SU-DHL-6 (cell line): ENCODE results near the gene BCKDHB.

Experiments
- H2AFZ ChIP-seq: fragments of 200-600 bp; sonication (generic); 2 replicates; pipeline ENCODE4 v1.6.1; 2014; ENCODE audit warnings: low read depth, mild to moderate bottlenecking, moderate library complexity, mixed read lengths, antibody characterized with exemption, low read length; ENCODE audit not compliant: severe bottlenecking
- H3F3A ChIP-seq: fragments of 200-600 bp; shearing (Covaris generic); 2 replicates; pipeline ENCODE4 v1.6.0; 2016; ENCODE audit warnings: antibody characterized with exemption, mild to moderate bottlenecking; ENCODE audit not compliant: insufficient read depth
- H3K27ac ChIP-seq: fragments of 200-600 bp; sonication (generic); 2 replicates; pipeline ENCODE4 v1.5.1; 2016; ENCODE audit warnings: low read depth, mild to moderate bottlenecking, low read length, moderate library complexity, mixed read lengths
- H3K27me3 ChIP-seq: fragments of 200-600 bp; sonication (generic), shearing (Covaris generic); 2 replicates; pipeline ENCODE4 v1.6.0; 2014; ENCODE audit warnings: mild to moderate bottlenecking, low read length
- H3K36me3 ChIP-seq: fragments of 200-600 bp; sonication (generic); 2 replicates; pipeline ENCODE4 v1.6.1; 2014; ENCODE audit warnings: mild to moderate bottlenecking, low read length, mixed read lengths
- H3K4me2 ChIP-seq: fragments of 300-600, 200-600 bp; shearing (Covaris generic), sonication (generic); 2 replicates; pipeline ENCODE4 v1.6.0; 2014; ENCODE audit warnings: low read length, low read depth, mild to moderate bottlenecking; ENCODE audit not compliant: poor library complexity, severe bottlenecking
- H3K4me3 ChIP-seq: fragments of 200-600 bp; sonication (generic); 2 replicates; pipeline ENCODE4 v1.5.1; 2014; ENCODE audit warnings: antibody characterized with exemption, low read length, mild to moderate bottlenecking, mixed read lengths; ENCODE audit not compliant: insufficient read depth, poor library complexity, severe bottlenecking
- H3K79me2 ChIP-seq: fragments of 200-600 bp; sonication (generic); 2 replicates; pipeline ENCODE4 v1.6.1; 2014; ENCODE audit warnings: mild to moderate bottlenecking, low read length, moderate library complexity; ENCODE audit not compliant: insufficient read depth
- H3K9ac ChIP-seq: fragments of 200-600 bp; sonication (generic); 2 replicates; pipeline ENCODE4 v1.7.0; 2014; ENCODE audit warnings: mild to moderate bottlenecking, low read length
- H3K9me2 ChIP-seq: fragments of 200-600 bp; sonication (generic); replicated peaks from 2 replicates; pipeline ENCODE4 v1.6.1; 2014; ENCODE audit warnings: low read length; ENCODE audit not compliant: insufficient read depth
- H3K9me3 ChIP-seq: fragments of 200-600 bp; sonication (generic); 2 replicates; pipeline ENCODE4 v1.6.1; 2014; ENCODE audit warnings: low read length, mixed read lengths; ENCODE audit not compliant: insufficient read depth
- H4K20me1 ChIP-seq: fragments of 200-600 bp; sonication (generic); 2 replicates; pipeline ENCODE4 v1.6.1; 2014; ENCODE audit warnings: low read depth, mild to moderate bottlenecking, antibody characterized with exemption, low read length, moderate library complexity, mixed read lengths
- EZH2phosphoT487 ChIP-seq: fragments of 200-600 bp; sonication (generic), shearing (Covaris generic); conservative IDR thresholded peaks from 2 replicates; pipeline ENCODE4 v1.6.1; 2018; ENCODE audit warnings: mild to moderate bottlenecking, antibody characterized with exemption, low read length, moderate library complexity, mixed read lengths
- TF ChIP-seq, protein P1 (sequence below): fragments of 200-600 bp; sonication (generic); IDR thresholded peaks from one replicate; pipeline ENCODE4 v1.5.1; 2017; ENCODE audit warnings: antibody characterized with exemption, mild to moderate bottlenecking, low read length, moderate library complexity; ENCODE audit not compliant: insufficient read depth, poor library complexity, severe bottlenecking

The BCKDHB gene

DNA sequence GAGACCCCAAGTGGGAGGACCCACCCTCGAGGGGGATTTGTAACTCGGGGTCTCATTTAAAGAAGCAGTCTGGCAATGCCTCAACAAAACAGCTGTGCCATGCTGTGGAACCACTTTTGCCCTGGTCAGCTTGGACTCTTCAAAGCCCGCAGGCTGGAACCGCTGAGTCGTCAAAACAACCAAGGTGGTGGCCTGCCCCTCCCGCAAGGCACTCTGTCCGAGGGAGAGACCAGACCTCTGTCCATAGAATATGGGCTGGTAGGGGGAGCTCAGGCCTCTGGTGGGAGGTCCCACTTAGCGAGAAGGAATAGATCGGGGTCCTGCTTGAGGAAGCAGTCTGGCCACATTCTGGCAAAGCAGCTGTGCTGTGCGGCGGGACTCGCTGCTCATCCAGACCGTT lies 208.1 kb downstream of the BCKDHB start:
- Histone ChIP-seq H3K4me3 (no peak overlapping the region), H3K27ac (no peak overlapping the region), H3K79me2 (no peaks in the 10 kb centered on the region), H3K9ac (no peak overlapping the region), H4K20me1 (no peaks in the 10 kb centered on the region), H3K36me3 (no peaks in the 10 kb centered on the region), H2AFZ (no peak overlapping the region), H3F3A (no peaks in the 10 kb centered on the region), H3K27me3 (no peaks in the 10 kb centered on the region), H3K9me3 (no peaks in the 10 kb centered on the region), H3K4me2 (no peak overlapping the region), H3K9me2 (no peaks in the 10 kb centered on the region)
- TF ChIP-seq EZH2phosphoT487: no peak
- TF ChIP-seq, protein P1, sequence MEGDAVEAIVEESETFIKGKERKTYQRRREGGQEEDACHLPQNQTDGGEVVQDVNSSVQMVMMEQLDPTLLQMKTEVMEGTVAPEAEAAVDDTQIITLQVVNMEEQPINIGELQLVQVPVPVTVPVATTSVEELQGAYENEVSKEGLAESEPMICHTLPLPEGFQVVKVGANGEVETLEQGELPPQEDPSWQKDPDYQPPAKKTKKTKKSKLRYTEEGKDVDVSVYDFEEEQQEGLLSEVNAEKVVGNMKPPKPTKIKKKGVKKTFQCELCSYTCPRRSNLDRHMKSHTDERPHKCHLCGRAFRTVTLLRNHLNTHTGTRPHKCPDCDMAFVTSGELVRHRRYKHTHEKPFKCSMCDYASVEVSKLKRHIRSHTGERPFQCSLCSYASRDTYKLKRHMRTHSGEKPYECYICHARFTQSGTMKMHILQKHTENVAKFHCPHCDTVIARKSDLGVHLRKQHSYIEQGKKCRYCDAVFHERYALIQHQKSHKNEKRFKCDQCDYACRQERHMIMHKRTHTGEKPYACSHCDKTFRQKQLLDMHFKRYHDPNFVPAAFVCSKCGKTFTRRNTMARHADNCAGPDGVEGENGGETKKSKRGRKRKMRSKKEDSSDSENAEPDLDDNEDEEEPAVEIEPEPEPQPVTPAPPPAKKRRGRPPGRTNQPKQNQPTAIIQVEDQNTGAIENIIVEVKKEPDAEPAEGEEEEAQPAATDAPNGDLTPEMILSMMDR: no peak

DNA sequence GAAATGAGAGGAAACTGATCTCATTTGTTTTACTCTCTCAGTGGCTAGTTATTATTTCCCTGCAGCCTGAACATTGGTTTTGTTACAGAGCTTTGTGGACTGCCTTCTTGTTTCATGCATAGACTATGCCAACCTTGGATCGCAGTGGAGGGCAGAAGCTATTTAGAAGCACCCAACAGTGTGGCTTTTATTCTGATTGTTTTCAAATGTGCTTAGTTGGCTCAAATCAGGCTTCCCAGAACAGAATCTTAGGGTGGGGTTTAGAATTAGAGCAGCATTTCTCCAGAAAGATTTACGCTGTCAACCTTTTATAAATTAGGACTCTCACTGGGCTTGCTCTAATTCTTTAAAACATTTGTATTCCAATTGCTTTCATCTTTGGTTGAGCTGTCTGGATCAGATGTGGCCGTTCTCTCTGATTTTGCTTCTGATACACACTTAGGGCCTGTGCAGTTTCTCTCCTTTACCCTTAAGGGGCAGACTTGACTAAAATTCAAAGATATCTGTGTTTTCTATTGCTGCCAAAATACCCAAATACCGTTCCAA lies 210.3 kb downstream of the BCKDHB start:
- no peaks in the 10 kb centered on the region for H3K79me2 ChIP-seq
- H2AFZ ChIP-seq: no peak overlapping the region
- H4K20me1 ChIP-seq: no peaks in the 10 kb centered on the region
- no peak overlapping the region for H3K4me2 ChIP-seq
- H3K27ac ChIP-seq: no peak overlapping the region
- H3F3A ChIP-seq: no peaks in the 10 kb centered on the region
- no peak overlapping the region for H3K9ac ChIP-seq
- H3K36me3 ChIP-seq: no peaks in the 10 kb centered on the region
- H3K27me3 ChIP-seq: no peaks in the 10 kb centered on the region
- no peaks in the 10 kb centered on the region for H3K9me3 ChIP-seq
- H3K9me2 ChIP-seq: no peaks in the 10 kb centered on the region
- H3K4me3 ChIP-seq: no peak overlapping the region
- TF ChIP-seq, protein P1: no peak
- no peak for TF ChIP-seq EZH2phosphoT487

DNA sequence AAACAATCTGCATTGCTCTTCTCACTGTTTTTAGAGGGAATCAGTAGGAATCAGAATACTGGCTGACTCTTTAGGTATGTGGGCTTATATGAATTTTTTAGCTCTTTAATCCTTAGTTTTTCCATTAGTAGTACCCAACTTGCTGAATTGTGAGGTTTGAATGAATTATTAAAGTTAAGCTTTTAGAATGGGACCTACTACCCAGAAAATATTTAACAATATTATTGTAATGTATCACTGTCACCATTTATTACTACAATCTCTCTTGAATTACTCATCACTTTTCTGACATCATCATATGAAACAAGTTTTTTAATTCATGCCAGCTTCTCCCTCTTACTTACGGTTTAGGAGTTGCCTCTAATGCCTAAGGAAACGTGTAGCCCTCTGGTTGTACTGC lies 212.7 kb downstream of the BCKDHB start:
- no peak overlapping the region for H3K4me2 ChIP-seq
- no peak overlapping the region for H3K9ac ChIP-seq

More for the DNA sequence above, 212.7 kb downstream of the BCKDHB start:
- TF ChIP-seq, protein P1: no peak
- no peak for TF ChIP-seq EZH2phosphoT487
- Histone ChIP-seq H3K79me2 (no peaks in the 10 kb centered on the region), H3K9me2 (no peaks in the 10 kb centered on the region), H2AFZ (no peak overlapping the region), H3K27me3 (no peaks in the 10 kb centered on the region), H3K9me3 (no peaks in the 10 kb centered on the region), H3F3A (no peaks in the 10 kb centered on the region), H3K4me3 (no peak overlapping the region), H3K27ac (no peak overlapping the region), H3K36me3 (no peaks in the 10 kb centered on the region), H4K20me1 (no peaks in the 10 kb centered on the region)
